GM18520 (cell line): ENCODE results near the gene SNRPA1.

Source experiments
- ATAC-seq: cut with Tn5 transposase; IDR thresholded peaks from one replicate; pipeline ENCODE4 v1.9.1; 2021; ENCODE audit not compliant: unreplicated experiment

Gene SNRPA1

DNA sequence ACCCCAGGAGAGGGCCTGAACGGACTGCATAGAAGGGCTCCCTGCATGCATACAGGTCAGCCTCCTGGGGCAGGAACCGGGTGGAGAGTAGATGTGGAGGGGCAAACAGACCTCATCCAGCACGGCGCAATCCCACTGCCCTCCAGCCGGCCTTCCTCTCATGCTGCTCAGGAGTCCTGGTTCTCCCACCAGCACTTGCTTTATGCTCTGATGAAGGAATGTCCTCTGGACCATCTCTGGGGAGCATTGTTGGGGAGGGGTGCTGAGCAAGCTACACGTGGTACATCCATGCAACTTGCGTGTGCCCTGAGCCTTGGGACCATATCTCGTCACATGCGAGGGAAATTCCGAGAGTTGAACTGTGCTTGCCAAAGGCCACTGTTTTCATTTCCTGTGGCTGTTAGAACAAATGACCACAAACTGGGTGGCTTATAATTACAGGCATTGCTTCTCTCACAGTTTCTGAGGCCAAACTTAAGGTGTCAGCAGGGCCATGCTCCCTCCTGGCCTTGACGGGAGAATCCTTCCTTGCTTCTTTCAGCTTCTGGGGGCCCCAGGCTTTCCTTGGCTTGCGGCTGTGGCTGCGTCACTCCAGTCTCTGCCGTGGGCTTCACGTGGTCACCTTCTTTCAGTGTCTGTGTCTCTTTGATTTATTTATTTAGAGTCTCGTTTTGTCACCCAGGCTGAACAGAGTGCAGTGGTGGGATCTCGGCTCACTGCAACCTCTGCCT lies 30.0 kb downstream of the SNRPA1 start:
- ATAC-seq: no peak

DNA sequence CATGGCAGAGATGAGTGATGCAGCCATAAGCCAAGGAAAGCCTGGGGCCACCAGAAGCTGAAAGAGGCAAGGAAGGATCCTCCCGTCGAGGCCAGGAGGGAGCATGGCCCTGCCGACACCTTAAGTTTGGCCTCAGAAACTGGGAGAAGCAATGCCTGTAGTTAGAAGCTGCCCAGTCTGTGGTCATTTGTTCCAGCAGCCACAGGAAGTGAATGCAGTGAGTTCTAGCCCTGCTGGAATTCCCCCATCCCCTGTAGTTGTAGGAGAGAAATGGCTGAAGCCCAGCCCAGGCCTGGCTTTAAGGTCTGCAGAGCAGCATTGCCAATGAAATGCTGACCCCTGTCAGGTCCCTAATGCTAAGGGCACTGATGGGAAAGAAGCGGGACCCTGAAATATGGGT lies 31.0 kb downstream of the SNRPA1 start:
- no peak for ATAC-seq

DNA sequence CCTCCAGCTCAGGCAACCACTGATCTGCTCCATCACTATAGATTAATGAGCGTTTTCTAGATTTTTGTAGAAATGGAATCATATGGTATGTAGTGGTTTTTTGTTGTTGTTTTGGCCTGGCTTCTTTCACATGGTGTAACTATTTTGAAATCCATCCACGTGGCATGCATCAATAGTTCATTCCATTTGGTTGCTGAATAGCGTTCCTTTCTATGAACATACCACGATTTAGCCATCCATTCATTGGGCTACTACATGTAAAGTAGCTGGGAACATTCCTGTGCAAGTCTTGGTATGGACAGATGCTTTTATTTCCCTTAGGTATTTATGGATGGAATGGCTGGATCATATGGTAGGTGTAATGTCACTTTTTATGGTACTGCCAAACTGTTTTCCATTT lies 32.5 kb downstream of the SNRPA1 start:
- no peak for ATAC-seq

- no peak for ATAC-seq
Observed at GRCh38 chr15:101258238-101259144, 36.6 kb downstream of the SNRPA1 start.

DNA sequence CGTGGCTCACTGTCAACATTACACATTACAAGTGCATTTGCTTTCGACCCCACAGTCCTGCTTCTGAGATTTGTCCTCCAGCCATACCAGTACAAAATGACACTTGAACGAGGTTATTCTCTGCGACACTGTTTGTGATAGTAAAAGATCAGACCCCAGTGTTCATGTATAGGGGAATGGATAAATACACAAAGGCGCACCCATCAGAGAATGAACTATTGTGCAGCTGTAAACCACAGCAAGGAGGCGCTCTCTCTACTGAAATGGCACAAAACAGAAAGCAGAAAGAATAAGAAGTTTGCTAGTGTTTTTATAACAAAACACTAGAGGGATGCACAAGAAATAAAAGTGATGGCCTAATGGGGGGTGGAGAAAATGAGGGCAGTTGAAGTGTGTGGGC lies 38.3 kb downstream of the SNRPA1 start:
- no peak for ATAC-seq

- ATAC-seq: no peak
Observed at GRCh38 chr15:101255615-101256241, 39.3 kb downstream of the SNRPA1 start.

GRCh38 chr15:101255051-101255395 lies 40.0 kb downstream of the SNRPA1 start:
- no peak for ATAC-seq

GRCh38 chr15:101254157-101255050 lies 40.6 kb downstream of the SNRPA1 start:
- no peak for ATAC-seq

GRCh38 chr15:101252836-101253235 lies 42.2 kb downstream of the SNRPA1 start:
- no peak for ATAC-seq

GRCh38 chr15:101251830-101252820 lies 42.9 kb downstream of the SNRPA1 start, which contains the start of gene CHSY1:
TSS of gene CHSY1 (minus strand) at chr15:101252048. CDS start at chr15:101251456, 592 bp downstream.
- ATAC-seq: peak; percentile 59

GRCh38 chr15:101250873-101251829 lies 43.9 kb downstream of the SNRPA1 start:
- ATAC-seq: peak; percentile 23

DNA sequence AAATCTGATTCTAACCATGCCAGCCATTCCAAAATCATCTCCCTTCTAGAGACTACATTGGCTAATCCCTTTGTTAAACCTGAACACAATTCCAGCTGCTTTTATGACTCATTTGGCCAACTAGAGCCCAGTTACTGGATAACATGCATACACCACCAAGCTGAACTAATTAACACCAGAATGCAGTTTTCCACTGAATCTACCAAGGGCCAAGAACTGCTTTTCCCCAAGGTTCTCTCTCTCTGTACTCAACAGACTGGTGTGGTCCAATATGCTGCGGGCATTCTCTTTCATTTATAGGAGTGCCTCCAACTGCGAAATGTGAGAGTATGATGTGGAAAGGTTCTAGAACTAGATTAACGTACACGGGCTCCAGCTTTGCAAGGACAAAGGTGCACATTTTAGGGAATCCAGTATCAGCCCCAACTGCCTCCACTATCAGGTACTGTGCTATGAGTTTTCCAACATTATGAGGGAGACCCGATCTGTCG lies 44.7 kb downstream of the SNRPA1 start:
- no peak for ATAC-seq

- ATAC-seq: no peak
Observed at GRCh38 chr15:101248274-101248673, 46.8 kb downstream of the SNRPA1 start.

- ATAC-seq: no peak
Observed at GRCh38 chr15:101246824-101247745, 48.0 kb downstream of the SNRPA1 start.

- ATAC-seq: no peak
Observed at GRCh38 chr15:101246391-101246790, 48.7 kb downstream of the SNRPA1 start.

DNA sequence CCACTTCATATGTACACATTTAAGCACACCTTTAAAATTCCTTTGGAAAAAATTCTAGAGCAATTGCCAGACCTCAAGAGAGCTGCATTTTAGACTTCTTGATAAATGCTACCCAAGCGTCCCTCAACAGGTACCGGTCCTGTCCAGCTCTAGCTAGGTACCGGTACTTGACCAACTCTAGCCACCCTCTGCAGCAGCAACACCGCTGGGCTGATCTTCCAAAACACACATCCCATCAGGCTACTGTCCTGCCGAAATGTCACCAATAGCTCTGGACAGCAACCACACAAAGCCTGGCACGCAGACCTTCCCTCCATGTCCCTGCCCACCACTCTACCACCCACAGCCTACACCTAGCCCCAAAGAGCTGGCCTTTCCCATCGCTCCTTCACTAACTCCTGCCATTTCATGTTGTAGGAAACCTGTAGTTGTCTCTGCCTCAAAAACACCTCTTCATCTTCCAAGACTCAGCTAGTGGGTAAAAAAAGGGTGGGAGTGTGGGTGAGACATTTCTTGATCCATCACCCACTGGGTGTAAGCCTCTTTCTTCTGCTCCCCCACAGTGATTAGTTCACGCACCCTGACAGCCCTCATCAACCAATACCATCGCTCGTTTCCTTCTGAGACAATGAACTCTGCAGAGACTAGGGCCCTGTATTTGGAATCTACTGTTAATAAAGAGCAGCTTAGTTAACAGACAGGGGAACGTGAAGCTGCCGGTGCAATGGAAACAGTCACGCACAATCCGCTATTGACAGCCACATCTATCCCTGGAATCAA lies 50.0 kb downstream of the SNRPA1 start:
- no peak for ATAC-seq
